ENCODE data around the gene MAST3.
A peak's percentile ranks its signal among the peaks of the same experiment; 100 is the strongest.

MAST3 gene

GRCh38 chr19:18161636-18162002, 64.0 kb downstream of the MAST3 start:
- DNase-seq, result no peak

DNA sequence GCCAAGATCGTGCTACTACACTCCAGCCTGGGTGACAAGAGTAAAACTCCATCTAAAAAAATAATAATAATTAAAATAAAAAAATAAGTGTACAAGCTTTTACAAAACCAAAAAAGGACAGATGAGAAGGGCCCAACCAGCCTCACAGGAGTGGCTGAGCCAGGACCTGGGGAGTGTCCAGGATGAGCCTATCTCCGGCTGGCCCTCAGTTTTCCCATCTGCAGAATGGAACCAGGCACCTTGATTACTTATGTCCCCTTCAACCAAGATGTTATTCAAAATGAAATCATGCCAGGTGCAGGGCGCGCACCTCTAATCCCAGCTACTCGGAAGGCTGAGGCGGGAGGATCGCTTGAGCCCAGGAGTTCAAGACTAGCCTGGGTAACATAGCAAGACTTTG, 66.5 kb downstream of the MAST3 start:
- DNase-seq, result no peak

DNA sequence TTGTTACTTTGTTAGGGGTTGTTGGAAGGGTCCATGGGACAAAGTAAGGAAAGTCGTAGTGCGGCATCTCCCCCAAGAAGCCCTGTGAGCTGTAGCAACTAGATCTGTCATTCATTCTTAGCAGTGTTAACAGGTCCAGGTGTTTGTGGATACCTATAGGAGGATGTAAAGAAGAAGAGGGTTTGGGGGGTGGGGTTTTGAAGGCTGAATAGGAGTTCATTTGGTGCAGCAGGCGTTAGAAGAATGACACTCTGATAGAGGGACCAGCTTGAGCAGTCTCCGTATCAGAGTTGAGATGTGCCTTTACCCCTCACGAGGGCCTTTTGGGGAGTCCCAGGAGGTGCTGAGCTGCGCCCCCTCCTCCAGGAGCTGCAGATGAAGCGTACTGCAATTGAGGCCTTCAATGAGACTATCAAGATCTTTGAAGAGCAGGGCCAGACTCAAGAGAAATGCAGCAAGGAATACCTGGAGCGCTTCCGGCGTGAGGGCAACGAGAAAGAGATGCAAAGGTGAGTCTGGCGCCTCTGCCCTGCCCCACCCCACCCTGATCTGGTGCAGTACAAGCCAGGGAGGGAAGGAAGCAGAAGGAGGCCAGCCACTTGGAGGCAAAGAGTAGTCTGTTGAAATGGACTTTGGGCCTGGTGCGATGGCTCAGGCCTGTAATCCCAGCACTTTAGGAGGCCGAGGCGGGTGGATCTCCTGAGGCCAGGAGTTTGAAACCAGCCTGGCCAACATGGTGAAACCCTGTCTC, 68.4 kb downstream of the MAST3 start:
- DNase-seq, result no peak

DNA sequence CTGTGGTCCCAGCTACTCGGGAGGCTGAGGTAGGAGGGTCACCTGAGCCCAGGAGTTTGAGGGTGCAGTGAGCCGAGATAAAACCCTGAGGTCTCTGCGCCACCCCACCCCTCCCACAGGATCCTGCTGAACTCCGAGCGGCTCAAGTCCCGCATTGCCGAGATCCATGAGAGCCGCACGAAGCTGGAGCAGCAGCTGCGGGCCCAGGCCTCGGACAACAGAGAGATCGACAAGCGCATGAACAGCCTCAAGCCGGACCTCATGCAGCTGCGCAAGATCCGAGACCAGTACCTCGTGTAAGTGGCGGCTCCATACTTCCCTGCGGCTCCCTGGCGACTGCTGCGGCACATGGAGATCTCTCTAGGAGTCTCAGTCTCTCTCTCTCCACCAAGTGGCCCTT, 69.4 kb downstream of the MAST3 start:
- no peak for DNase-seq

DNA sequence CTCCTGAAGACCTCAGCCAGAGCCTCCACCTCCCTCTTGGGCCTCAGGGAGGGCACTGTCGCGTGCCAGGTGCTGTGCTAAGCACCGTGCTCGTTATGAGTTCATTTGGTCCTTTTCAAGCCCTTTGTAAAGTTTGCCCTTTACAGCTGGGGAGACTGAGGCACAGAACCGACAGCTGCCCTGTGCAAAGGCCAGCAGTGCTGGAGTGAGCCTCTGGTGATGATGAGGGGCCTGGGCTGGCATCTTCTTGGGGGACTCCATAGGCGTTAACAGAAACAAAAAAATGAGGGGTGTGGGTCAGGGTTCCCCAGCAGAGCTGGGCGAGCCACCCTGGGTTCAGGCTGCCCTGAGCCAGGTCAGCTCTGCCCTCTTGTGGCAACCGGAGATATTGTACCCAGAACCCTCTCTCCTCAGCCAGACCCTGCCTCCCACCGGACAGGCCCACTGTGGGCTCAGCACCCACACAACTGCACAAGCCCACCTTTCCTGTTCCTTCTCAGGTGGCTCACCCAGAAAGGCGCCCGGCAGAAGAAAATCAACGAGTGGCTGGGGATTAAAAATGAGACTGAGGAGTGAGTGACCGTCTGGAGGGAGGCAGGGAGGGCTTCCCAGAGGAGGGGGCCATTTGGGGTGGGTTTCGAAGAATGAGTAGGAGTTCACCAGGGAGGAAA, 70.5 kb downstream of the MAST3 start:
- DNase-seq, result peak; percentile 7

DNA sequence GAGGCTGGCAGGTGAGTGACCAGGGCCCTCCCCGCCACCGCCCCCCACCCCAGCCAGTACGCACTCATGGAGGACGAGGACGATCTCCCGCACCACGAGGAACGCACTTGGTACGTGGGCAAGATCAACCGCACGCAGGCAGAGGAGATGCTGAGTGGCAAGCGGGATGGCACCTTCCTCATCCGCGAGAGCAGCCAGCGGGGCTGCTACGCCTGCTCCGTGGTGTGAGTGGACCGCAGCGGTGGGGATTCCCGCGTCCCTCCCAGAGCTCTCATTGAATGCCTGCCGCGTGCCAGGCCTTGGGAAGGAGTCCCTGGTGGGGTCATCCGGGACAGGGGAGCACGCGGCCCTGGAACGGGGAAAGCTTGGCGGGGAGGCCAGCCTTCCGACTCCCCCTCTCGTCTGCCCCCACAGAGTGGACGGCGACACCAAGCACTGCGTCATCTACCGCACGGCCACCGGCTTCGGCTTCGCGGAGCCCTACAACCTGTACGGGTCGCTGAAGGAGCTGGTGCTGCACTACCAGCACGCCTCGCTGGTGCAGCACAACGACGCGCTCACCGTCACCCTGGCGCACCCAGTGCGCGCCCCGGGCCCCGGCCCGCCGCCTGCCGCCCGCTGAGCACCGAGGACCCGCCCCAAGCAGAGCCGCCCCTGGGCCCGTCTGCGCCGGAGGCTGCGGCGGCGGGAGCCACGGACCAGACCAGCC, 71.2 kb downstream of the MAST3 start:
- DNase-seq, result no peak

DNA sequence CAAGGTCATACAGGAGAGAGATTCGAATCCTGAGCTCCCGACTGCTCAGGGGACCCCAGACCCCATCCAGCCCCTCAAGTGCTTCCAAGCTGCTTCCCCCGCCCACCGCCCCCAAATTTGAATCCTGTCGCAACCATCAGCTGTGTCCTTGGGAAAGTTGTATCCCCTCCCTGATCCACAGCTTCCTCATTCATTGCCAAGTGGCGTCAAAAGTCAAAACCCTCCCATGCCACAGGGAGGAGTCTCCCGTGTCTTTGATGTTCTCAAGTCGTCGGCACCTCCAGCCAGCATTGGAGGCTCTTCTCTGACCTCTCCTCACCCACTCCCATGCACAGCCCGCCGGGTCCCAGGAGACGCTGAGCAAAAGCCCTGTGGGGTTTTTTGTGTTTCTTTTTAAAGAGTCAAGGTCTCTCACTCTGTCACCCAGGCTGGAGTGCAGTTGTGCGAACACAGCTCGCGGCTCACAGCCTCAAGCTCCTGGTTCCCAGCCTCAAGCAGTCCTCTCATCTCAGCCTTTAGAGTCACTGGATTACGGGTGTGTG, 73.2 kb downstream of the MAST3 start:
- DNase-seq, result no peak

- no peak for DNase-seq
Observed at GRCh38 chr19:18171605-18172327, 74.2 kb downstream of the MAST3 start.

GRCh38 chr19:18172331-18173053, 74.9 kb downstream of the MAST3 start:
- no peak for DNase-seq

DNA sequence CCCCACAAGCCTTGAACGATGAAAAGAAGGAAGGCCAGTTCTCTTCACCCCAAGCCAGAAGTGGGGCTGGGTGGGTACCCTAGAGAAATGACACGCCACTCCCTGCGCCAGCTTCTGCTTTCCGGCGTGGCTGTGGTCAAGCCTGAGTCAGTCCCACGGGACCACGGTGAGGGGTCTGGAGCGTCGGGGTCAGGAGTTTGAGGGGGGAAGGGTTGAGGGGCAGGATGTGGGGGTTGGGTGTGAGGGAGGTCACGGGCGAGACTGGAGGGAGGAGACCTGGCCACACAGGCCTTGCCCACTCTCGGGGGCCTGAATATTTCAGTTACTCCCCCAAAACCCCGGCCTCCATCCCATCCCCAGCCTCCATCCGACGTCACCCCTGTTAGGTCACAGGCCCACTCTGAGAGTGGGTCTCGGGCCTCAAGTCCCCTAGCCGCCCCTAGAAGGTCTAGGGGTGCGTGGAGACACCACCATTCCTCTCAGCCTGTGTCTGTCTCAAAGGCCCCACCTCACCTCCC, 75.5 kb downstream of the MAST3 start:
- no peak for DNase-seq

GRCh38 chr19:18173572-18174288, 76.2 kb downstream of the MAST3 start, which contains the start of gene IFI30:
Gene IFI30, plus strand, starts transcription at chr19:18173813. Its CDS starts 29 bp downstream, at chr19:18173842.
- peak; percentile 81 for DNase-seq

DNA sequence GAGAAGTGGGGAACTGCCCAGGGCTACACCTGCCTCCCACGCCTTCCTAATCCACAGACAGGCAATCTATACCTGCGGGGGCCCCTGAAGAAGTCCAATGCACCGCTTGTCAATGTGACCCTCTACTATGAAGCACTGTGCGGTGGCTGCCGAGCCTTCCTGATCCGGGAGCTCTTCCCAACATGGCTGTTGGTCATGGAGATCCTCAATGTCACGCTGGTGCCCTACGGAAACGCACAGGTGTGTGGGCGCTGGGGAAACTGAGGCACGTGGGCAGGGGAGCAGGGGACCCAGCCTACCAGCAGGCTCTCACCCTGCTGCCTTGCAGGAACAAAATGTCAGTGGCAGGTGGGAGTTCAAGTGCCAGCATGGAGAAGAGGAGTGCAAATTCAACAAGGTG, 77.4 kb downstream of the MAST3 start:
- no peak for DNase-seq

DNA sequence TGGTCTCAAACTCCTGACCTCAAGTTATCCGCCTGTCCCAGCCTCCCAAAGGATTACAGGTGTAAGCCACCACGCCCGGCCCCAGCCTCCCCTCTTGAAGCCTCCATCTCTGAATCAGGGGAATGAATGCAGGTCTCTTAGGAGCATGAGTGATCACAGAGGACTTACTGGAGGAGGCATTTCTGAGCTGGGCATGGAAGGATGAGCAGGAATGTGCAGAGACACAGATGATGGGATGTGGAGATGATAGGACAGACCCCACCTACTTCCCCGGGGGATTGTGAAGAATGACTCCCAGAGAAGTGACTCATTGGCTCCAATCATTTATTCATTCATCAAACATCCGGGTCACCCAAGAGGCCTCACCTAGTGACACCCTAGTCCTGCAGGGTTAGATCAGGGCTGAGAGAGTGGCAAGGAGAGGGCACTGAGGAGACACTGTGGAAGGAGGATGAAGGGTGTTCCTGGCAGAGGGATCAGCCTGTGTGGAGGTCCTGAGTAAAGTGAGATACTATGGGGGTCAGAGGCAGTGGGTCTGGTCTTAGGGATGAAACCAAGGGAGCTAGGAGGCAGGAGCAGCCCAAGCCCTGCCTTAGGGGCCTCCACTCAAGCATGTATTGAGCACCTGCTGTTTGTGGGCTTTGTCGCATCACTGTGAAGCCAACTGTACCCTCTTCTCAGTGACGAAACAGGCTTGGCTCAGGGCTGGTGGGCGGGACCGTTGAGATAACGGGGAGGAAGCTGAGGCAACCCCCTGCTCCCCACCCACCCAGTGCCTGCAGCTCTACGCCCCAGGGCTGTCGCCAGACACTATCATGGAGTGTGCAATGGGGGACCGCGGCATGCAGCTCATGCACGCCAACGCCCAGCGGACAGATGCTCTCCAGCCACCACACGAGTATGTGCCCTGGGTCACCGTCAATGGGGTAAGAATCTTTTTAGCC, 79.1 kb downstream of the MAST3 start:
- no peak for DNase-seq

GRCh38 chr19:18179957-18180356, 82.4 kb downstream of the MAST3 start:
- no peak for DNase-seq

DNA sequence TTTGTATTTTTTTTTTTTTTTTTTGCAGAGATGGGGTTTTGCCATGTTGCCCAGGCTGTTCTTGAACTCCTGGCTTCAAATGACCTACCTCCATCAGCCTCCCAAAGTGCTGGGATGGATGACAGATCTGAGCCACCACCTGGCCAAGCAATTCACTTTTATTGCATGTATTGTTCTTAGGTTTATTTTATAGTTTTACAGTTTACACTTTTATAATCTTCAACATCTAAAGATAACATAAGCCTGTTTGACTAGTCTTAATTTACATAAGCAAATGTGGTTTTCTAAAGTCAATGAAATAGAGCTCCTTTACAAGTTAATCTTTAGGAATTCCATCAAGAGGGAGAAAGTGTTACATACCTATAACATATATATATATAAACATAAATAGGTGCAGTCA, 86.0 kb downstream of the MAST3 start:
- DNase-seq, result no peak

DNA sequence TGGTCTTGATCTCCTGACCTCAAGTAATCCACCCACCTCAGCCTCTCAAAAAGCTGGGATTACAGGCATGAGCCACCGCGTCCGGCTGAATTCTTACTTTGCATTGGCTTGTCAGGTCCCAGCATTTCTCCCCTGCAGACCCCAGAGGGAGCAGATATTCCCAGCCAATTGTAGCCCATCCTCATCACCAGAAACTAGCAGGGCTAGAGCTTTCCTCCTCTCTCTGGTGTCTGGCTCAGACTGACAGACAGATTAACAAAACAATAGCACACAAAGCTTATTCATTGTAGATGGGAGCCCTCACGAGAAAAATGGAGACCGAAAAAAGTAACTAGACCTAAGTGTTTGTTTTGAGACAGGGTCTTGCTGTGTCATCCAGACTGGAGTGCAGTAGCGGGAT, 88.0 kb downstream of the MAST3 start:
- DNase-seq, result no peak

DNA sequence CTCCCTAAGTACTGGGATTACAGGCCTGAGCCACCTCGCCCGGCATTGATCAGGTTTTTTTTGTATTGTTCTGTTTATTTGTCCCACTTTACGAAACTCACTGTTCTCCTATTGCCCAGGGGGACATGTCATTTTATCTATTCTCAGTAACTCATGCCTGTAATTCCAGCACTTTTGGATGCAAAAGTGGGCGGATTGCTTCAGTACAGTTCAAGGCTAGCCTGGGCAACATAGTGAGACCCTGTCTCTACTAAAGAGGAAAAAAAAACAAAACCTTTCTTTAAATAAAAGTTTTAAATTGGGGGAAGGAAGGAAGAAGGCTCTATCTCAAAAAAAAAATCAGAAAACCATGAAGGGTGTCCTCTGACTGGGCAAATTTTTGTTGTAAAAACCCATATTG, 92.7 kb downstream of the MAST3 start:
- DNase-seq, result no peak

GRCh38 chr19:18191640-18192062, 94.1 kb downstream of the MAST3 start:
- DNase-seq, result no peak

GRCh38 chr19:18192673-18193387, 95.3 kb downstream of the MAST3 start, which contains the start of gene MPV17L2:
Gene MPV17L2, plus strand, starts transcription at chr19:18193218. Its CDS starts 64 bp downstream, at chr19:18193282.
- peak; percentile 99 for DNase-seq

Measured in NCI-H2171 (cell line).